NCI-H2081 treated with DMSO at 0.1 percent for 48 hours (cell line): ENCODE data around the gene GCLM.
"Not testable (repeated sequence)": the region's sequence is repeated elsewhere in the genome, so short reads cannot be mapped to it uniquely, and the experiment has no call there.

ENCODE experiments used
- DNase-seq: peaks from one replicate; lab custom pipeline; 2025; lab: John Stamatoyannopoulos, UW

Gene GCLM

GRCh38 chr1:93888900-93889299 is 20.3 kb downstream of the GCLM start:
- DNase-seq, result no peak

- DNase-seq, result no peak
These were observed 27.0 kb downstream of the GCLM start for GRCh38 chr1:93882269-93882668.

- no peak for DNase-seq
These were observed 28.5 kb downstream of the GCLM start for GRCh38 chr1:93880731-93881130.

- DNase-seq, result peak; percentile 11
These were observed 30.2 kb downstream of the GCLM start, which contains the start of gene DNTTIP2 for GRCh38 chr1:93878889-93879586. Gene DNTTIP2 (minus strand): TSS chr1:93879206. CDS start chr1:93879148, 58 bp downstream.

DNA sequence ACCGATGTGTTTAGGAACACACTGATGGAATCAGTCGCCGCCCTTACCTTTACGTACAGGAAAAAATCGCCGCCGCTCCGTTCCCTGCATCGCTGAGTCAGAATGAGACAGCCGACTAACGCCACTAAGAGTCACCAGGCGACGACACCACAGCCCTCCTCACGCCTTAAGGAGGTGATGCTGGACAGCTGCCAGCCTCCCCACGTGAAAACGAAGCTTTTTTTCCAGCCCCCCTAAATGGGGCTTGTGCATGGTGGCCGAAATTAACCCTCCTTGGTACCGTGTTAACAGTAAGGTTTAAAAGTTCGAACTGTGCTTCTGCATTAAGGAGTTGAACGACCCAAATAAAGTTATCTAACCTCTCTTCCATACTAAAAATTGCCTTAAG is 30.7 kb downstream of the GCLM start:
- DNase-seq, result no peak

GRCh38 chr1:93877529-93877928 is 31.7 kb downstream of the GCLM start:
- DNase-seq, result no peak

DNA sequence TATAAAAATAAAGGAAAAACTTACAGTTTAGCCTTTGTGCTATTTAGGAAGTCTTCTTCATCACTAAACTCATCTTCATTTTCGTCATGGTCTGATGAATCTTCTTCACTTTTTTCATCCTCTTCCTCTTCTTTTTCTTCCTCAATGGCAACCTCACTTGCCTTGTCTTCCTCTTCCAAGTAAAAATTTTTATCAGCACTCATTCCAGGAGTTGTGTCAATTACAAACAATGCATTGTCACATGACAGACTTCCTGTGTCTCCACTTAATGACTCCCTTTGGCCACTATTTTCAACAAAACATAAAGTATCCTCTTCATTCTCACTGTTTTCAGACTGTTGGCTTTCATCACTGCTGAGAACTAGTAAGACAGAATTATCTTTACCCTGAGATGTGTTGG is 33.0 kb downstream of the GCLM start:
- DNase-seq, result no peak

DNA sequence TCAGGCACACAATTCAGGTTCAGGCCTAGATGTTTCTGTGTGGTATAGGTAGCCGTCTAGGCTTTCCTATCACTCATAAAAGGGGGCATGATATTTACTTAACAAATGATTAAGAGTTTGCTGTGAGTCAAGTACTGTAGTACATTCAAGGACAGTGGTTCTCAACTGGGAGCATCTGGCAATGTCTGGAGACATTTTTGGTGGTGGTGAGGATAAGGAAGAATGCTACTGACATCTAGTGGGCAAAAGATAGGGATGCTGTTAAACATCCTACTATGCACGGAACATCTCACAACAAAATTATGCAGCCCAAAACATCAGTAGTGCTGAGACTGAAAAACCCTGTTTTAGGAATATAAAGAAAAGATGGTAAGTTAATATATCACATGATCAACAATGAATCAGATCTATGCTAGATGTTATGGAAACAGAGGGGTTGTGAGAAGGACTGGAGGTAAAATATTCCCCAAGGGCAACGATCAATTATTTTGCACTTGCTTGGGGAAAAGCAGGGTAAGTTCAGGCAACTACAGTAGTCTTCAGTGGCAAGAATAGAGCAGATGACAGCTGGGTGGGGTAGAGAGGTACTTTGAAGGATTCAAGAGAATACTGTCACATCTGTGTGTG is 35.1 kb downstream of the GCLM start:
- no peak for DNase-seq

DNA sequence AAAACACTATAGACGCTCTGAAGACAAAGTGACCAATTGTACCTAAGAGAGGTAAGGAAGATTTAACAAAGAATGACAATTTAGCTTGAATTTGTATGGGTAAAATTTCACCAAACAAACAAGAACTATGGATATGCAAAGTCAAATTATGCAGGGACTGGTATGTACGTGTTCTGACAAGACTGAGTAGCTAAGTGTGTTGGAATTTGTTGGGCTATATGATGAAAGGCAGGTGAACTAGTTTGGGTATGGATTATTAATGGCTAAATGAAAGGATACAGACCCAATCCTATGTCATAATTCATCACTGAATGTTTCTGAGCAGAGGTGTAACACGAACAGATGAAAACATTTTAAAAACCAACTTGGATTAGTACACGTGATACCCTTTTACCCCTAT is 37.9 kb downstream of the GCLM start:
- DNase-seq, result no peak

GRCh38 chr1:93869653-93870052 is 39.6 kb downstream of the GCLM start:
- DNase-seq, result no peak

DNA sequence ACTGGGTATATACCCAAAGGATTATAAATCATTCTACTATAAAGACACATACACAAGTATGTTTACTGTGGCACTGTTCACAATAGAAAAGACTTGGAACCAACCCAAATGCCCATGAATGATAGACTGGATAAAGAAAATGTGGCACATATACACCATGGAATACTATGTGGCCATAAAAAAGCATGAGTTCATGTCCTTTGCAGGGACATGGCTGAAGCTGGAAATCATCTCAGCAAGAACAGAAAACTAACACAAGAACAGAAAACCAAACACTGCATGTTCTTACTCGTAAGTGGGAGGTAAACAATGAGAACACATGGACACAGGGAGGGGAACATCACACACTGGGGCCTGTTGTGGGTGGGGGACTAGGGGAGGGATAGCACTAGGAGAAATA is 40.7 kb downstream of the GCLM start:
- not testable (repeated sequence) for DNase-seq

DNA sequence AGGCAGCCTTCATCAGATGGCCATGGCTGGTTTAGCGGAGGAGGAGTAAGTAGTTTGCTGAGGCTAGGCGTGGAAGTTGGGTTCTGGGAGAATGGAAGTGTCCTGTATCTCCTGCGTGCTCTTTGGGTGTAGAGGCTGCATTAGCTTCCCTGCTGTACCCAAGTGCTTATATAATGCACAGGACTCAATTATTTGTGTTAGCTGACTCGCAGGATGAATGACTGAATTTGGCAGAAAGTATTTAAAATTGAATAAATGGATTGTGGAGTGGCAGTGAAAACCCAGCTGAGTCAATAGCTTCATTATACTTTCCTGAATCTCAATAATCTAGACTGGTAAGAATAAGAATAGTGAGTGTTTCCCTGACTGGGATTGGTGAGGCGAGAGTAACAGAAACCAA is 44.0 kb downstream of the GCLM start:
- no peak for DNase-seq

- no peak for DNase-seq
These were observed 45.1 kb downstream of the GCLM start for GRCh38 chr1:93864175-93864574.

GRCh38 chr1:93857653-93858052 is 51.6 kb downstream of the GCLM start:
- DNase-seq, result not testable (repeated sequence)

DNA sequence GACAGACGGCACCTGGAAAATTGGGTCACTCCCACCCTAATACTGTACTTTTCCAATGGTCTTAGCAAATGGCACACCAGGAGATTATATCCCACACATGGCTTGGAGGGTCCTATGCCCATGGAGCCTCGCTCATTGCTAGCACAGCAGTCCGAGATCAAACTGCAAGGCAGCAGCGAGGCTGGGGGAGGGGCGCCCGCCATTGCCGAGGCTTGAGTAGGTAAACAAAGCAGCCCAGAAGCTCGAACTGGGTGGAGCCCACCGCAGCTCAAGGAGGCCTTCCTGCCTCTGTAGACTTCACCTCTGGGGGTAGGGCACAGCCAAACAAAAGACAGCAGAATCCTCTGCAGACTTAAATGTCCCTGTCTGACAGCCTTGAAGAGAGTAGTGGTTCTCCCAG is 53.2 kb downstream of the GCLM start:
- DNase-seq, result not testable (repeated sequence)

DNA sequence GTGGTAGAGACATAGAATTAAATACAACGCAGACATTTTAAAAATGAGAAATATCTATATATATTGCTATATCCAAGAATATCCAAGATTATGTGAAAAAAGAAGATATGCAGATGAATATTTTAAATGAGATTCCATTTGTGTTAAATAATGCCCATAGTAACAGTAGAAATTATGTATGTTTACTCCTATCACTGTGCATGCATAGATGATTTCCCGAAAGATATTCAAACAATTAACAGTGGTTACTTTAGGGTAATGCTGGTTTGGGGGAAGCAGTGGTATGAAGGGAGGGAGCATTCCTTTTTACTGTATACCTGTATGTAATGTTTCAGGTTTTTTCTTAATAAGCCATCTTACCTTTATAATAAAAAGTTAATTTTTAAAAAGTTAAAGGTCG is 55.3 kb downstream of the GCLM start:
- no peak for DNase-seq

GRCh38 chr1:93851878-93852277 is 57.4 kb downstream of the GCLM start:
- no peak for DNase-seq

DNA sequence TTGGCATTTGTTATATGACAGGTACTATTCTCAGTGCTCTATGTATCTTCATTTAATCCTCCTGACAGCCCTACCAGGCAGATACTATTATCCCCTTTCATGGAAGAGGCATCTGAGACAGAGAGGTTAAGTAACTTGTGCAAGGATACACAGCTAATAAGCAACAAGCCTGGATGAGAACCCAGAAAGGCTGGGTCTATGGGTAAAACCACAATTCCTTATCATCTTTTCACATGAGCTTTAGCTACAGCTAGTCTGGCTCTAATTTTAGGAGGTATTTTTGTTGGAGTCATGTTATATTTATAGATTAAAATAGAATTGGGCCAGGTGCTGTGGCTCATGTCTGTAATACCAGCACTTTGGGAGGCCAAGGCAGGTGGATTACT is 57.9 kb downstream of the GCLM start:
- DNase-seq, result no peak

DNA sequence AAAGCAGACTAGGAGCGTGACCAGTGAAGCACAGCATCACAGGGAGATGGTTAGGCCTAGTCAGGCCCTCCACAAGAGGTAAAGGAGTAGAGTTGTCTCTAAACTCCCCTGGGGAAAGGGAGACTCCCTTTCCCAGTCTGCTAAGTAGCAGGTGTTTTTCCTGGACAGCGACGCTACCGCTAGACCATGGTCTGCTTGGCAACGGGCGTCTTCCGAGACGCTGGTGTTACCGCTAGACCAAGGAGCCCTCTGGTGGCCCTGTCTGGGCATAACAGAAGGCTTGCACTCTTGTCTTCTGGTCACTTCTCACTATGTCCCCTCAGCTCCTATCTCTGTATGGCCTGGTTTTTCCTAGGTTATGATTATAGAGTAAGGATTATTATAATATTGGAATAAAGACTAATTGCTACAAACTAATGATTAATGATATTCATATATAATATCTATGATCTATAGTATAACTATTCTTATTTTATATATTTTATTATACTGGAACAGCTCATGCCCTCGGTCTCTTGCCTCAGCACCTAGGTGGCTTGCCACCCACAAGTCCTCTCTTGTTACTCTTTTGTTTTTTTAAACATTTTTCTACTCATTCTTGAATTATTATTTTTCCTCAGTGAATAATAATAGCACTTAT is 58.4 kb downstream of the GCLM start:
- DNase-seq, result not testable (repeated sequence)

DNA sequence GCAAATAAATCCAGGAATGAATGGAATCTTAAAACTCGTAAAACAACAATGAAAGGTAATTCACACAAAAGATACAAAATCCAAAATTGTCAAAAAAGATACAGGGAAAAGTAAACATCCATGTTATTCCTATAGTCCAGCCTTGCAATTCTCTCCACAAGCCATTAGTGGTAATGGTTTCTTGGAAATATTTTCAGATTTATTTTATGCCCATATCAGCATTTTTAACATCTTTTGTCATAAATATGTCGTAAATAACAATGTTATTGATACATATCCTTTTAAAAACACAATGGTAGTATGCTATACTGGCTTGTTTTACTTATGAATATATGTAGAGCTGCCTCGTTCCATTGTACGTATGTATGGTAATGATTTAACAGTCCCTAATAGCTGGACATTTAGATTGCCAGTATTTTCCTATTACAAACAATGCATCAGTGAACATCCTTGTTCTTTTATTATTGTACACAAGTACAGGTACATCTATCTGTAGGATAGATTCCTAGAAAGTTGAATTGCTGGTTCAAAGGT is 60.8 kb downstream of the GCLM start:
- no peak for DNase-seq

DNA sequence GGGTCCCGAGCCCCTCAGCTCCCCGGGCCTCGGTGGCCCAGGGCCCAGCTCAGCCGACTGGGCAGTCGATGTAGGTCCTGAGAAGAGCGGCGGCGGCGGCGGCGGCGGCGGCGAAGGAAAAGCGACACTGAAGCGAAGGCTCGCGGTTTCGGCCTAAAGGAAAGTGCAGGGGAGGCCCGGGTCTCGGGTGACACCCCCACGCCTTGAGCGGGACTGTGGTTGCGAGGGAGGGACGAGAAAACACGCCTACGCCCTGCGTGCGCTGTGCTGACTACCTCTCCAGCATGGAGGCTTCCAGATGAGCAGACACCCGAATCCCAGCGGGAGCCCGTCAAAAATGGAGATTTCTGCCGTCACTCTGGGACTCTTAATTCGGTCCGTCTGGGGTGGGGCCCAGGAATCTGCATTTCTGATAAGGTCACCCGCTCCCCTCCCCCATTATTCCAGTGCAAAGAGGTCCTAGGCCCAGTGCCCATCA is 61.4 kb downstream of the GCLM start:
- DNase-seq, result no peak

DNA sequence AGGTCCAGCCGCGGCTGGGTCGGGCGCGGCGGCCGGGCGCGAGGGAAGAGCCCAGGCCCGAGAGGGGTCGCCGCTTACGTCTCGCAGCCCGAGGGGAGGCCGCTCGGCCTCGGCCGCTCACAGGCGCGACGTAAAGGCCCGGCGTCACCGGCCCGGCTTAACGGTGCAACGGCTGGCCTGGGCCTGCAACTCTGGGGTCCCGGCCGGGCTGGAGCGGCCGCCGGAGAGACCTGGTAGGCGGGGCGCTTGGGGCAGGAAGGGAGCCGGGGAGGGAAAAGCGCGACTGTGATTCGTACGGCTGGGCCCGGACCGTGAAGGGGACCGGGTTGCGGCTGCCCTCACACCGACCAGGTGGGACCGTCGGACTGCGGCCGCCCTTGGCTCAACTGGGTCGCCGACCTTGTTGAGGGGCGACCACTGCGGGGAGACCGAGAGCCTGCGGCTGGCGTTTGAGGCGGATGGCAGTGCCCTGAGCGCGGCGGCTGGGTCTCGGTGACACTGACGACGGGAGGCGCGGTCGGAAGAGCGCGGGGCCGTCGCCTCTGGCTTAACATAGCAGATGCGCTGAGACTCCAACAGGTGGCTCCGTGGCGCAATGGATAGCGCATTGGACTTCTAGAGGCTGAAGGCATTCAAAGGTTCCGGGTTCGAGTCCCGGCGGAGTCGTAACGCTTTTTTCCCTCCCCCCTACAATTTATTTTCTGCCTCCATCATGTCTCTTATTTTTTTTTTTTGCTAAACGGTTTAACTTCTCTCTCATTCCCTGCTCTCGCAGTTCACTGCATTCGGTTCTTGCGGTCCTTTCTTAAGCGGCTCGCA is 62.0 kb downstream of the GCLM start:
- peak; percentile 70 for DNase-seq
